WTC11 (cell line): ENCODE measurements around the gene EDA.

Source experiments
- GABPB1 ChIP-seq: sonication (generic); formaldehyde crosslinking; IDR thresholded peaks from 2 replicates; pipeline ENCODE4 v1.8.1; 2023; ENCODE audit warnings: mild to moderate bottlenecking, missing genetic modification reagents
- NFYB ChIP-seq: sonication (generic); formaldehyde crosslinking; conservative IDR thresholded peaks from 2 replicates; pipeline ENCODE4 v1.8.0; 2022; ENCODE audit warnings: low read depth, missing genetic modification reagents
- SP1 ChIP-seq: sonication (generic); formaldehyde crosslinking; conservative IDR thresholded peaks from 2 replicates; pipeline ENCODE4 v1.8.1; 2022; ENCODE audit warnings: missing genetic modification reagents
- STAT6 ChIP-seq: sonication (generic); formaldehyde crosslinking; conservative IDR thresholded peaks from 2 replicates; pipeline ENCODE4 v1.8.1; 2023; ENCODE audit warnings: mild to moderate bottlenecking, low read depth, missing genetic modification reagents, moderate library complexity
- ZNF416 ChIP-seq: fragments of 250-450 bp; sonication (Bioruptor Pico); IDR thresholded peaks from 2 replicates; pipeline ENCODE4 v1.9.0; 2021; ENCODE audit warnings: mild to moderate bottlenecking, inconsistent platforms
- TF ChIP-seq, protein P1 (sequence below): fragments of 200-600 bp; IDR thresholded peaks from 2 replicates; pipeline ENCODE4 v1.8.0; 2022; ENCODE audit warnings: antibody characterized with exemption
- TF ChIP-seq, protein P2 (sequence below): sonication (generic); formaldehyde crosslinking; IDR thresholded peaks from 2 replicates; pipeline ENCODE4 v1.8.1; 2023; ENCODE audit warnings: mild to moderate bottlenecking, missing genetic modification reagents

DNA sequence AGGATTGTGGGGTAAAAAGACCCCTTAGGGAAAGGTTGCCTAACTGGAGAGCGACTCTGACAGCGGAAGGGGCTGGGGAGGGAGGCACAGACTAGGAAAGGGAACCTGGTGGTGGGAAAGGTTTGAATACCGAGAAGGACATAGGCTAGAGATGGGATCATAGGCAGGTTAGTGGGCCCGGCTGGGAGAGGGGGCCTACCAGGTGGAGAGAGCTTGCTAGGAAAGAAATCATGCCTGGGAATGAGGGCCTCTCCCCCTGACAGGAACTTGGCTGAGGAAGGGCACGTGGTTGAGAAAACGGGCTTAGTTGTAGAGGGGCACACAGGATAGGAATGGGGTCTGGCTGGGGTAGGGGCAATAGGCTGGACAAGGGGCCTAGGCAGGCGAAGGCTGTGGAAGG lies 450.7 kb downstream of the EDA start:
- TF ChIP-seq STAT6 (CRISPR knock-in tag) (no peak), NFYB (CRISPR knock-in tag) (no peak), GABPB1 (CRISPR knock-in tag) (no peak), ZNF416 (CRISPR knock-in tag) (no peak), SP1 (no peak)
- TF ChIP-seq, protein P1, sequence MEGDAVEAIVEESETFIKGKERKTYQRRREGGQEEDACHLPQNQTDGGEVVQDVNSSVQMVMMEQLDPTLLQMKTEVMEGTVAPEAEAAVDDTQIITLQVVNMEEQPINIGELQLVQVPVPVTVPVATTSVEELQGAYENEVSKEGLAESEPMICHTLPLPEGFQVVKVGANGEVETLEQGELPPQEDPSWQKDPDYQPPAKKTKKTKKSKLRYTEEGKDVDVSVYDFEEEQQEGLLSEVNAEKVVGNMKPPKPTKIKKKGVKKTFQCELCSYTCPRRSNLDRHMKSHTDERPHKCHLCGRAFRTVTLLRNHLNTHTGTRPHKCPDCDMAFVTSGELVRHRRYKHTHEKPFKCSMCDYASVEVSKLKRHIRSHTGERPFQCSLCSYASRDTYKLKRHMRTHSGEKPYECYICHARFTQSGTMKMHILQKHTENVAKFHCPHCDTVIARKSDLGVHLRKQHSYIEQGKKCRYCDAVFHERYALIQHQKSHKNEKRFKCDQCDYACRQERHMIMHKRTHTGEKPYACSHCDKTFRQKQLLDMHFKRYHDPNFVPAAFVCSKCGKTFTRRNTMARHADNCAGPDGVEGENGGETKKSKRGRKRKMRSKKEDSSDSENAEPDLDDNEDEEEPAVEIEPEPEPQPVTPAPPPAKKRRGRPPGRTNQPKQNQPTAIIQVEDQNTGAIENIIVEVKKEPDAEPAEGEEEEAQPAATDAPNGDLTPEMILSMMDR = no peak
- TF ChIP-seq, protein P2, sequence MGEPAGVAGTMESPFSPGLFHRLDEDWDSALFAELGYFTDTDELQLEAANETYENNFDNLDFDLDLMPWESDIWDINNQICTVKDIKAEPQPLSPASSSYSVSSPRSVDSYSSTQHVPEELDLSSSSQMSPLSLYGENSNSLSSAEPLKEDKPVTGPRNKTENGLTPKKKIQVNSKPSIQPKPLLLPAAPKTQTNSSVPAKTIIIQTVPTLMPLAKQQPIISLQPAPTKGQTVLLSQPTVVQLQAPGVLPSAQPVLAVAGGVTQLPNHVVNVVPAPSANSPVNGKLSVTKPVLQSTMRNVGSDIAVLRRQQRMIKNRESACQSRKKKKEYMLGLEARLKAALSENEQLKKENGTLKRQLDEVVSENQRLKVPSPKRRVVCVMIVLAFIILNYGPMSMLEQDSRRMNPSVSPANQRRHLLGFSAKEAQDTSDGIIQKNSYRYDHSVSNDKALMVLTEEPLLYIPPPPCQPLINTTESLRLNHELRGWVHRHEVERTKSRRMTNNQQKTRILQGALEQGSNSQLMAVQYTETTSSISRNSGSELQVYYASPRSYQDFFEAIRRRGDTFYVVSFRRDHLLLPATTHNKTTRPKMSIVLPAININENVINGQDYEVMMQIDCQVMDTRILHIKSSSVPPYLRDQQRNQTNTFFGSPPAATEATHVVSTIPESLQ (CRISPR knock-in tag) = no peak
